Transverse colon (tissue), 4 donors: ENCODE results near the gene FLG2. TPM values are rescaled to one million over a fixed set of nuclear protein-coding genes. Genes with fewer than 3 reads are reported as not detected.

ENCODE experiments used
- DNase-seq: peaks from one replicate; pipeline ENCODE4 v3.0.0-alpha.2; 2019
- H3K27ac ChIP-seq, 4 donors: fragments of 200-600 bp; sonication (generic); 2 replicates each; pipeline ENCODE4 v1.5.1; 2016 to 2018; ENCODE audit warnings: inconsistent platforms in 4 of 4
- H3K27me3 ChIP-seq: fragments of 200-600 bp; sonication (generic); 2 replicates; pipeline ENCODE4 v1.5.1; 2017; ENCODE audit warnings: inconsistent platforms
- H3K36me3 ChIP-seq, 4 donors: fragments of 200-600 bp; sonication (generic); 2 replicates each; pipeline ENCODE4 v1.5.1; 2017 to 2019; ENCODE audit warnings: inconsistent platforms in 4 of 4
- H3K4me1 ChIP-seq, 4 donors: fragments of 200-600 bp; sonication (generic); 2 replicates each; pipeline ENCODE4 v1.5.1; 2017 to 2020; ENCODE audit warnings: inconsistent platforms in 4 of 4
- H3K4me3 ChIP-seq, 4 donors: fragments of 200-600 bp; sonication (generic); 1 replicate in 1 of 4; 2 replicates in 3 of 4; pipeline versions ENCODE4 v1.5.1 to v1.6.1; 2017 to 2019; ENCODE audit warnings: inconsistent platforms in 4 of 4
- H3K9me3 ChIP-seq, 2 donors: fragments of 200-600 bp; sonication (generic); 2 replicates each; pipeline ENCODE4 v1.5.1; 2017 to 2019; ENCODE audit warnings: inconsistent platforms in 2 of 2
- CTCF ChIP-seq, 5 experiments: fragments of 200-600 bp in 3 of 5; fragments of 450-650 bp in 2 of 5; sonication (generic) in 3 of 5; IDR thresholded peaks; 1 replicate in 2 of 5; 2 replicates in 3 of 5; pipeline ENCODE4 v1.5.1; 2016 to 2017; ENCODE audit warnings: antibody characterized with exemption in 5 of 5, inconsistent platforms in 3 of 5, mild to moderate bottlenecking in 2 of 5, moderate library complexity in 1 of 5
- EP300 ChIP-seq: sonication (generic); formaldehyde crosslinking; IDR thresholded peaks from one replicate; pipeline ENCODE4 v1.6.1; 2017; ENCODE audit warnings: antibody characterized with exemption, low read depth
- POLR2A ChIP-seq: fragments of 450-650 bp; IDR thresholded peaks from one replicate; pipeline ENCODE4 v1.6.1; 2016; ENCODE audit warnings: antibody characterized with exemption, mild to moderate bottlenecking, moderate library complexity
- POLR2AphosphoS5 ChIP-seq, 3 donors: sonication (generic); formaldehyde crosslinking; IDR thresholded peaks; one replicate each; pipeline ENCODE4 v1.6.1; 2016; ENCODE audit warnings: antibody characterized with exemption in 3 of 3
- WGBS, 2 donors: methylation state at CpG; one replicate each; pipeline ENCODE4 v1.1.5; 2018; ENCODE audit warnings: low coverage in 1 of 2; 5-methylcytosine and 5-hydroxymethylcytosine counted together
- in situ Hi-C, 4 donors: fragments of 200-750 bp; cut with MboI; loops; one replicate each; pipeline versions ENCODE4 v1.15.0 to v1.15.1; 2017; ENCODE audit warnings: low sequenced_read_pairs in 3 of 4, low pct_ligation_motif_present in 1 of 4, low pct_unique_long_range_greater_than_20kb in 1 of 4
- intact Hi-C: fragments of 100-400 bp; cut with DNase I; formaldehyde crosslinking; loops from one replicate; pipeline ENCODE4 v1.15.1; 2023; ENCODE audit warnings: low total_unique reads
- total RNA-seq, 4 donors: library from RNA; depleted of rRNA; stranded (reverse); fragments of >200 nt; gene quantifications; one replicate each; pipeline ENCODE4 v1.1.0, GENCODE V29; 2016

Gene FLG2
- total RNA-seq, 4 donors from 2014 or later: not detected

DNA sequence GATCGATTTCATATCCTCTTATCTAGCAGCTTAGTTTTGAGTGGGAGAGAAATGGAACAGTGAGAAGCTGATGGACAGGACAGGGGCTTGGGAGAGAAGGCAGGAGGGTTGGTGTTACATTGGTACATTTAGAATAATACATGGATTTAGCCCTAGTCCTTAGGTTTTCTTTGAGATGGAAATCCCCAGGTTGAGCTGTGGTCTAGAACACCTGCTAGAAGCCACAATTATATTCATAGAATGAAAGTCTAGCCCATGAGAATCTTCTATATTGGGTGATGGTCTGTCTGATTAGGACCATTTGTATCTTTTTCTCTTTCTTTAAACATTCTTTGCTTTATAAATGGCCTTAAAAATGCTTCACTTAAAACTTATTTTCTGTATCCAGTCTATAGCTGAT is 34.3 kb upstream of the FLG2 start:
- in situ Hi-C loops: no loop called here

DNA sequence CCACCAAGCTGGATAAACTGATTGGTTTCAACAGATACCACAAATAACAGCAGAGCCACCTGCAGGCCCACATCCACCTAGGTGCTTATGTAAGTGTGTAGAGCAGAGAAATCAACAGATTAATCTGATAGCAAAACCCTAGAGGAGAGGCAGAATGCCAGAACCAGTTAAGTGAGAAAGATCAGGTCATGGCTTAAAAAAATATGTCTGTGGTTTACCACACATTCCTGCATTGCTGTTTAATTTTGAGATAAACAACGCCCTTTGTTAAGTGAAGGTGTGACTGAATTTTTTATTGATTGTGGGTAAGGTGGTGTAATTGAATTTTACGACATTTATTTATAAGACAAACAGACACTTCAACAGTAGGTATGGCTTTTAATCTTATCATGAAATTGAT is 33.1 kb upstream of the FLG2 start:
- DNase-seq: no peak
- in situ Hi-C loops: no loop called here

More for the DNA sequence above, 34.3 kb upstream of the FLG2 start:
- no peak for DNase-seq
- TF ChIP-seq EP300 (no peak), POLR2A (no peak), CTCF (IDR thresholded peaks at IDR 0.05) (no peak), POLR2AphosphoS5 (IDR thresholded peaks at IDR 0.05) (no peak)
- intact Hi-C loops: loop anchor here (2.0 kb wide), 1 partner anchor 71 kb away; no protein-coding TSS in a partner anchor
- Histone ChIP-seq H3K36me3 (no peaks in the 10 kb centered on the region), H3K9me3 (no peaks in the 10 kb centered on the region), H3K27ac (no peak overlapping the region), H3K27me3 (no peaks in the 10 kb centered on the region), H3K4me1 (no peaks in the 10 kb centered on the region), H3K4me3 (no peak overlapping the region)
- whole genome bisulfite sequencing, 2 donors: 42 to 57% methylated on average over 1 of the region's 1 CpG

GRCh38 chr1:152388889-152389288 is 29.1 kb upstream of the FLG2 start:
- in situ Hi-C loops: no loop called here
- Histone ChIP-seq H3K27ac (no peak overlapping the region), H3K4me1 (no peaks in the 10 kb centered on the region), H3K4me3 (no peak overlapping the region), H3K36me3 (no peaks in the 10 kb centered on the region), H3K9me3 (no peaks in the 10 kb centered on the region), H3K27me3 (no peaks in the 10 kb centered on the region)
- TF ChIP-seq EP300: no peak
- no peak for TF ChIP-seq POLR2AphosphoS5 (IDR thresholded peaks at IDR 0.05)
- TF ChIP-seq CTCF (IDR thresholded peaks at IDR 0.05): no peak
- no peak for TF ChIP-seq POLR2A
- intact Hi-C loops: no loop called here
- no peak for DNase-seq
- 48 to 74% methylated on average over 4 of the region's 4 CpGs for WGBS, 2 donors

More for the DNA sequence above, 33.1 kb upstream of the FLG2 start:
- Histone ChIP-seq H3K9me3 (no peaks in the 10 kb centered on the region), H3K36me3 (no peaks in the 10 kb centered on the region), H3K27ac (no peak overlapping the region), H3K4me3 (no peak overlapping the region), H3K4me1 (no peaks in the 10 kb centered on the region), H3K27me3 (no peaks in the 10 kb centered on the region)
- WGBS, 2 donors: 27 to 30% methylated on average over 2 of the region's 2 CpGs
- TF ChIP-seq POLR2A (no peak), EP300 (no peak), POLR2AphosphoS5 (IDR thresholded peaks at IDR 0.05) (no peak), CTCF (IDR thresholded peaks at IDR 0.05) (no peak)
- intact Hi-C loops: no loop called here

DNA sequence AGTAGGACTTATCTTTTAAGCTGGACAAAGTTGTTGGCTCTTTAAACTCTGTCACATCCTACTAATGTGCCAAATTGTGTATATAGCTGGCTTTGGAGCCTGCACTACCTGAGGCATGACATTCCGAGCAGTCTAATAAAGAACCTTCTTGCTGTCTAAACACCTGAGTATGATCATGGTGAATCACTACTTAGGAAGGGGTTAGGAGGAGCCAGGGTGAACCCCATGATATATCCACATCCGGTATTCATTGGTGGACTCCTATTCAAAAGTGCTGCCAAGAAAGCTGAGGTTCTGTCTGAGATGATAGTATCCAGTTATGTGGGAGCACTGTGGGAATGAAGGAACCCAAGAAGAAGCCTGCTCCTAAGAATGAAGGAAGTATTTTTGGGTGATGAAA is 27.1 kb upstream of the FLG2 start:
- Histone ChIP-seq H3K36me3 (no peaks in the 10 kb centered on the region), H3K4me3 (no peak overlapping the region), H3K27me3 (no peaks in the 10 kb centered on the region), H3K4me1 (no peaks in the 10 kb centered on the region), H3K9me3 (no peaks in the 10 kb centered on the region), H3K27ac (no peak overlapping the region)
- 77 to 92% methylated on average over 2 of the region's 2 CpGs for WGBS, 2 donors
- intact Hi-C loops (no loop called here), in situ Hi-C loops (no loop called here)
- no peak for DNase-seq
- TF ChIP-seq POLR2AphosphoS5 (IDR thresholded peaks at IDR 0.05) (no peak), CTCF (IDR thresholded peaks at IDR 0.05) (no peak), EP300 (no peak), POLR2A (no peak)
